K562 (cell line): ENCODE results near the gene MECP2. TPM values are rescaled to one million over a fixed set of nuclear protein-coding genes. Genes with fewer than 3 reads are reported as not detected.

Experiments
- ID3 ChIP-seq, 2 experiments: fragments of 250-450 bp in 1 of 2; fragments of 450-650 bp in 1 of 2; sonication (Bioruptor Pico) in 1 of 2; IDR thresholded peaks; 2 replicates each; pipeline versions ENCODE4 v1.6.1 to v1.8.0; 2016 to 2021; ENCODE audit warnings: mild to moderate bottlenecking in 2 of 2, moderate library complexity in 2 of 2, missing compliant biosample characterization in 1 of 2, missing genetic modification characterization in 1 of 2
- IRF9 ChIP-seq: fragments of 450-650 bp; IDR thresholded peaks from 2 replicates; pipeline ENCODE4 v1.6.1; 2016; ENCODE audit warnings: missing biosample characterization, missing genetic modification characterization
- NFXL1 ChIP-seq: fragments of 450-650 bp; formaldehyde crosslinking; IDR thresholded peaks from 2 replicates; pipeline ENCODE4 v1.4.0; 2021; ENCODE audit warnings: mild to moderate bottlenecking
- PHTF2 ChIP-seq: fragments of 250-450 bp; sonication (Bioruptor Pico); IDR thresholded peaks from 2 replicates; pipeline ENCODE4 v1.5.0; 2021; ENCODE audit warnings: mild to moderate bottlenecking
- PURB ChIP-seq: sonication (generic); formaldehyde crosslinking; IDR thresholded peaks from 2 replicates; pipeline ENCODE4 v1.9.0; 2021; ENCODE audit warnings: low read depth, mild to moderate bottlenecking, missing genetic modification reagents
- REST ChIP-seq, 2 experiments: fragments of 450-650 bp; formaldehyde crosslinking in 1 of 2; IDR thresholded peaks; 2 replicates each; pipeline versions ENCODE4 v1.4.0 to v1.6.1; 2014 to 2020; ENCODE audit warnings: mild to moderate bottlenecking in 2 of 2, borderline replicate concordance in 1 of 2, low read depth in 1 of 2
- SIN3B ChIP-seq: fragments of 450-650 bp; IDR thresholded peaks from 2 replicates; pipeline ENCODE4 v1.6.1; 2017; ENCODE audit warnings: low read depth, mild to moderate bottlenecking, moderate library complexity
- STAT6 ChIP-seq: sonication (generic); formaldehyde crosslinking; IDR thresholded peaks from 2 replicates; pipeline ENCODE4 v1.8.1; 2023; ENCODE audit warnings: mild to moderate bottlenecking, missing genetic modification reagents
- ZBTB8A ChIP-seq: fragments of 450-650 bp; IDR thresholded peaks from 2 replicates; pipeline ENCODE4 v1.6.1; 2018; ENCODE audit warnings: mild to moderate bottlenecking, moderate library complexity; ENCODE audit not compliant: partially characterized antibody
- ZFP1 ChIP-seq: fragments of 450-650 bp; formaldehyde crosslinking; IDR thresholded peaks from 2 replicates; pipeline ENCODE4 v1.4.0; 2020; ENCODE audit warnings: mild to moderate bottlenecking, mixed read lengths
- ZNF316 ChIP-seq: fragments of 450-650 bp; IDR thresholded peaks from 2 replicates; pipeline ENCODE4 v1.6.1; 2016
- ZNF79 ChIP-seq: fragments of 250-450 bp; sonication (Bioruptor Pico); IDR thresholded peaks from 2 replicates; pipeline ENCODE4 v1.4.0; 2020; ENCODE audit warnings: low read depth, mild to moderate bottlenecking, moderate library complexity
- polyA plus RNA-seq, 8 experiments: library from polyadenylated mRNA; depleted of rRNA in 4 of 8; stranded (reverse) in 5 of 8; unstranded in 3 of 8; fragments of >200 nt; fragmentation: Nextera tagmentation in 2 of 8; fragmentation: Illumina TruSeq in 1 of 8; extraction: Ambion mirVana in 2 of 8; extraction: Trizol in 1 of 8; gene quantifications; 2 replicates each; pipeline versions ENCODE4 v1.2.1 to v1.2.3, GENCODE V29; 2011 to 2014; ENCODE audit warnings: inconsistent platforms in 1 of 8, missing spikeins in 1 of 8
- total RNA-seq, 7 experiments: library from RNA; depleted of rRNA in 6 of 7; stranded (reverse); fragments of >200 nt in 6 of 7; fragmentation: Illumina TruSeq in 2 of 7; extraction: Trizol in 2 of 7; gene quantifications; 2 replicates each; pipeline versions ENCODE4 v1.2.1 to v1.2.3, GENCODE V29; 2011 to 2021; ENCODE audit warnings: low replicate concordance in 1 of 7

MECP2 gene
- total and polyA plus RNA-seq, 9 of the 15 experiments (the other 6 are each of a cell fraction or from before 2014, with no cell fraction given), result 2.1 to 50.9 (median 30.5) TPM

GRCh38 chrX:153972368-153973126 is 125.0 kb downstream of the MECP2 start, which contains the start of gene TMEM187 (continued):
- TF ChIP-seq REST (IDR thresholded peaks at IDR 0.05; ENCODE audit: borderline replicate concordance) (no peak), REST (CRISPR knock-in tag; IDR thresholded peaks at IDR 0.05; ENCODE audit: low read depth) (no peak), PURB (CRISPR knock-in tag) (no peak), ZNF316 (no peak), STAT6 (CRISPR knock-in tag) (no peak), ZNF79 (CRISPR knock-in tag) (no peak), PHTF2 (CRISPR knock-in tag) (no peak), ID3 (CRISPR knock-in tag; IDR thresholded peaks at IDR 0.05) (no peak), ID3 (tag; IDR thresholded peaks at IDR 0.05) (no peak), NFXL1 (no peak), SIN3B (0 out of 2 replicates have a peak, but pooled peaks have one; percentile 13), ZBTB8A (no peak), IRF9 (no peak), ZFP1 (CRISPR knock-in tag) (no peak)
